ENCODE data around the gene AMN1.

The AMN1 gene

DNA sequence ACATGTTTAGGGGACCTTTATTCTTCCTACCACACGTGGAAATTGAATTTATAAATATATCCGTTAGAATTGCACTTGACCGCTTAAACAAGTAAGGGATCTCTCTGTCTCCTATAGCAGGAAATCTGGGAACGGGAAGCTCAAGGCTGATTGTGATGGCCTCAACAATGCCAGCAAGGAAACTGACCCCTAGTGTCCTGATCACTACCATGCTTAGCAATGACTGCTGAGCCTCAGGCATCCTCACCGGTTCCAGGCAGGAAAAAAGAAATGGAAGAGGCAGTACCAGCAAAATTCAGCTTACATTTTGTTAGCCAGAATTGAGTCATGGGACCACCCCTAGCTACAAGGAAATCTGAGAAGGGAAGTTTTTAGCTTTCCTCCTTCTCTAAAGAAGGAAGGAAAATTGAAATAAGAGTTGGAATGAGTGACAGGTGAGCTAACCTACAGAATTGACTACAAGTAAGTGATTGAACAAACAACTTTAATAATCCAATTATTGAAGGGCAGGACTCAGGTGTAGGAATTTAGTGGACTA lies 43.9 kb upstream of the AMN1 start:
- no peaks in the 10 kb centered on the region for H3K79me2 ChIP-seq (ENCODE audit: low read length)
- no peak overlapping the region for H3K9ac ChIP-seq (ENCODE audit: low read length)
- no peaks in the 10 kb centered on the region for H3K9me2 ChIP-seq (replicated peaks; ENCODE audit: insufficient read depth, low read length)
- no peak overlapping the region for H2AFZ ChIP-seq (ENCODE audit: low read length)
- no peak overlapping the region for H3K4me3 ChIP-seq (ENCODE audit: low read length)
- no peaks in the 10 kb centered on the region for H4K20me1 ChIP-seq (ENCODE audit: insufficient read depth, low read length)
- H3K36me3 ChIP-seq (replicated peaks; ENCODE audit: insufficient read depth, low read length) = no peaks in the 10 kb centered on the region
- H3K4me1 ChIP-seq (ENCODE audit: low read length) = no peaks in the 10 kb centered on the region
- no peaks in the 10 kb centered on the region for H3F3A ChIP-seq (ENCODE audit: insufficient read depth, low read length)
- DNase-seq = no peak
- no peak overlapping the region for H3K4me2 ChIP-seq (ENCODE audit: low read depth, low read length)
- no peaks in the 10 kb centered on the region for H3K9me3 ChIP-seq (replicated peaks; ENCODE audit: insufficient read depth, low read length)
- H3K27ac ChIP-seq (ENCODE audit: low read length) = no peak overlapping the region
- no peaks in the 10 kb centered on the region for H3K27me3 ChIP-seq (replicated peaks; ENCODE audit: insufficient read depth, low read length)
- no peak for TF ChIP-seq CTCF (IDR thresholded peaks at IDR 0.05; ENCODE audit: low read length)
- no peak for TF ChIP-seq EZH2 (optimal IDR thresholded peaks at IDR 0.05; ENCODE audit: low read depth, low read length)
- TF ChIP-seq EZH2phosphoT487 (IDR thresholded peaks at IDR 0.05; ENCODE audit: low read length) = no peak

DNA sequence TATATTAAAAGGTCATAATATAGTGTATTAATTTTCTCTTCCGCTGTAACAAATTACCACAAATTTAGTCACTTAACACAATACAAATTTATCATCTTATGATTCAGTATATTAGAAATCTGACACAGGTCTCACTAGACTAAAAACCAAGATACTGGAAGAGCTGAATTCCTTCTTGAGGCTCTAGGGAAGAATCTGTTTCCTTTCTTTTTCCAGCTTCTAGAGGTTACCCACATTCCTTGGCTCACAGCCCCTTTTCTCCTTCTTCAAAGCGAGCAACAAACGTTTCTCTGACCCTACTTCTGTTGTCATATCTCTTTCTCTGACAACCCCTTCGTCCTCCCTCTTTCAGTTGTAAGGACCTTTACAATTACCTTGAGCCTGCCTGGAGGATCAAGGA lies 43.4 kb upstream of the AMN1 start:
- Histone ChIP-seq H3K9me3 (replicated peaks; ENCODE audit: insufficient read depth, low read length) (no peaks in the 10 kb centered on the region), H3K27ac (ENCODE audit: low read length) (no peak overlapping the region), H3K4me2 (ENCODE audit: low read depth, low read length) (no peak overlapping the region), H4K20me1 (ENCODE audit: insufficient read depth, low read length) (no peaks in the 10 kb centered on the region), H3K79me2 (ENCODE audit: low read length) (no peaks in the 10 kb centered on the region), H2AFZ (ENCODE audit: low read length) (no peak overlapping the region), H3K4me3 (ENCODE audit: low read length) (no peak overlapping the region), H3K9me2 (replicated peaks; ENCODE audit: insufficient read depth, low read length) (no peaks in the 10 kb centered on the region), H3K27me3 (replicated peaks; ENCODE audit: insufficient read depth, low read length) (no peaks in the 10 kb centered on the region), H3K36me3 (replicated peaks; ENCODE audit: insufficient read depth, low read length) (no peaks in the 10 kb centered on the region), H3K4me1 (ENCODE audit: low read length) (no peaks in the 10 kb centered on the region), H3F3A (ENCODE audit: insufficient read depth, low read length) (no peaks in the 10 kb centered on the region), H3K9ac (ENCODE audit: low read length) (no peak overlapping the region)
- no peak for TF ChIP-seq CTCF (IDR thresholded peaks at IDR 0.05; ENCODE audit: low read length)
- no peak for TF ChIP-seq EZH2 (optimal IDR thresholded peaks at IDR 0.05; ENCODE audit: low read depth, low read length)
- TF ChIP-seq EZH2phosphoT487 (IDR thresholded peaks at IDR 0.05; ENCODE audit: low read length) = no peak
- no peak for DNase-seq

GRCh38 chr12:31768046-31768445 lies 39.2 kb upstream of the AMN1 start:
- Histone ChIP-seq H3K9me2 (replicated peaks; ENCODE audit: insufficient read depth, low read length) (no peaks in the 10 kb centered on the region), H3K36me3 (replicated peaks; ENCODE audit: insufficient read depth, low read length) (no peaks in the 10 kb centered on the region), H3K9ac (ENCODE audit: low read length) (no peak overlapping the region), H3K79me2 (ENCODE audit: low read length) (no peaks in the 10 kb centered on the region), H2AFZ (ENCODE audit: low read length) (no peak overlapping the region), H3F3A (ENCODE audit: insufficient read depth, low read length) (no peaks in the 10 kb centered on the region), H3K27me3 (replicated peaks; ENCODE audit: insufficient read depth, low read length) (no peaks in the 10 kb centered on the region), H3K4me3 (ENCODE audit: low read length) (no peak overlapping the region), H3K27ac (ENCODE audit: low read length) (no peak overlapping the region), H3K4me2 (ENCODE audit: low read depth, low read length) (no peak overlapping the region), H3K4me1 (ENCODE audit: low read length) (peaks cover 3% of the 10 kb centered on the region; the same call in 1 of the 2 replicates), H4K20me1 (ENCODE audit: insufficient read depth, low read length) (no peaks in the 10 kb centered on the region), H3K9me3 (replicated peaks; ENCODE audit: insufficient read depth, low read length) (no peaks in the 10 kb centered on the region)
- TF ChIP-seq EZH2 (optimal IDR thresholded peaks at IDR 0.05; ENCODE audit: low read depth, low read length) (no peak), CTCF (IDR thresholded peaks at IDR 0.05; ENCODE audit: low read length) (no peak), EZH2phosphoT487 (IDR thresholded peaks at IDR 0.05; ENCODE audit: low read length) (no peak)
- DNase-seq = no peak
